Central memory CD8-positive, alpha-beta T cell (primary cell): Measurements from ENCODE around the gene ERICH2.
"Not testable (repeated sequence)": the region's sequence is repeated elsewhere in the genome, so short reads cannot be mapped to it uniquely, and the experiment has no call there.

Source experiments
- ATAC-seq: fragments of 150-1000 bp; cut with Tn5 transposase; replicated peaks from 2 replicates; pipeline ENCODE4 v1.10.0; 2022; ENCODE audit warnings: mild to moderate bottlenecking, moderate FRiP score, moderate number of reproducible peaks; ENCODE audit not compliant: poor library complexity, severe bottlenecking; ENCODE audit errors: extremely low read depth
- DNase-seq, 2 donors: peaks; one replicate each; pipeline ENCODE4 v3.0.0; 2021; ENCODE audit warnings: low spot score in 2 of 2
- H3K27ac Mint-ChIP-seq: one replicate; pipeline ENCODE4 v1.8.0; 2022; ENCODE audit warnings: low read depth, mild to moderate bottlenecking, moderate library complexity, mixed read lengths
- H3K27me3 Mint-ChIP-seq: one replicate; pipeline ENCODE4 v1.8.0; 2022; ENCODE audit warnings: mixed read lengths
- H3K36me3 Mint-ChIP-seq: one replicate; pipeline ENCODE4 v1.8.0; 2022; ENCODE audit warnings: mild to moderate bottlenecking, moderate library complexity, mixed read lengths; ENCODE audit not compliant: insufficient read depth
- H3K4me1 Mint-ChIP-seq: one replicate; pipeline ENCODE4 v1.8.0; 2022; ENCODE audit warnings: mixed read lengths
- H3K4me3 Mint-ChIP-seq: one replicate; pipeline ENCODE4 v1.8.0; 2022; ENCODE audit warnings: mild to moderate bottlenecking, moderate library complexity, mixed read lengths
- H3K9me3 Mint-ChIP-seq: one replicate; pipeline ENCODE4 v1.8.0; 2022; ENCODE audit warnings: mixed read lengths

The ERICH2 gene

GRCh38 chr2:170742896-170743529 is 27.2 kb upstream of the ERICH2 start:
- DNase-seq, result no peak
- ATAC-seq, result no peak
- H3K27me3 Mint-ChIP-seq, result peaks cover 45% of the 10 kb centered on the region
- H3K36me3 Mint-ChIP-seq, result no peaks in the 10 kb centered on the region
- H3K9me3 Mint-ChIP-seq, result no peaks in the 10 kb centered on the region
- H3K4me3 Mint-ChIP-seq, result no peak overlapping the region
- no peaks in the 10 kb centered on the region for H3K4me1 Mint-ChIP-seq
- H3K27ac Mint-ChIP-seq, result no peak overlapping the region

GRCh38 chr2:170743530-170744239 is 26.5 kb upstream of the ERICH2 start:
- H3K4me3 Mint-ChIP-seq, result no peak overlapping the region
- no peak for DNase-seq
- H3K9me3 Mint-ChIP-seq, result no peaks in the 10 kb centered on the region
- no peaks in the 10 kb centered on the region for H3K4me1 Mint-ChIP-seq
- no peaks in the 10 kb centered on the region for H3K36me3 Mint-ChIP-seq
- no peak overlapping the region for H3K27ac Mint-ChIP-seq
- peaks cover 48% of the 10 kb centered on the region for H3K27me3 Mint-ChIP-seq
- no peak for ATAC-seq

- Mint-ChIP-seq H3K4me3 (no peak overlapping the region), H3K4me1 (no peaks in the 10 kb centered on the region), H3K9me3 (no peaks in the 10 kb centered on the region), H3K36me3 (no peaks in the 10 kb centered on the region), H3K27ac (no peak overlapping the region), H3K27me3 (peaks cover 48% of the 10 kb centered on the region)
- DNase-seq (no peak), ATAC-seq (no peak)
Measured at GRCh38 chr2:170744248-170745002, 25.8 kb upstream of the ERICH2 start.

GRCh38 chr2:170745305-170745704 is 24.9 kb upstream of the ERICH2 start:
- peaks cover 50% of the 10 kb centered on the region for H3K27me3 Mint-ChIP-seq
- H3K27ac Mint-ChIP-seq, result no peak overlapping the region
- ATAC-seq, result no peak
- no peaks in the 10 kb centered on the region for H3K4me1 Mint-ChIP-seq
- no peaks in the 10 kb centered on the region for H3K9me3 Mint-ChIP-seq
- no peak overlapping the region for H3K4me3 Mint-ChIP-seq
- no peaks in the 10 kb centered on the region for H3K36me3 Mint-ChIP-seq
- no peak for DNase-seq

- peaks cover 71% of the 10 kb centered on the region for H3K27me3 Mint-ChIP-seq
Measured at GRCh38 chr2:170747921-170748320, 22.3 kb upstream of the ERICH2 start.

GRCh38 chr2:170751555-170751954 is 18.6 kb upstream of the ERICH2 start:
- peaks cover 69% of the 10 kb centered on the region for H3K27me3 Mint-ChIP-seq
- ATAC-seq, H3K27ac Mint-ChIP-seq, H3K4me1 Mint-ChIP-seq, H3K36me3 Mint-ChIP-seq, DNase-seq, H3K9me3 Mint-ChIP-seq, H3K4me3 Mint-ChIP-seq: not testable (repeated sequence)

More at GRCh38 chr2:170747921-170748320, 22.3 kb upstream of the ERICH2 start:
- H3K27ac Mint-ChIP-seq, result peak overlapping the region; percentile 32
- no peak overlapping the region for H3K4me3 Mint-ChIP-seq
- H3K36me3 Mint-ChIP-seq, result no peaks in the 10 kb centered on the region
- no peaks in the 10 kb centered on the region for H3K4me1 Mint-ChIP-seq
- H3K9me3 Mint-ChIP-seq, result no peaks in the 10 kb centered on the region
- ATAC-seq, result no peak
- no peak for DNase-seq

GRCh38 chr2:170761572-170761971 is 8.6 kb upstream of the ERICH2 start:
- Mint-ChIP-seq H3K27me3 (no peaks in the 10 kb centered on the region), H3K4me3 (no peak overlapping the region), H3K9me3 (no peaks in the 10 kb centered on the region), H3K4me1 (no peaks in the 10 kb centered on the region), H3K27ac (no peak overlapping the region), H3K36me3 (peaks cover 3% of the 10 kb centered on the region)
- ATAC-seq (no peak), DNase-seq (no peak)

- no peaks in the 10 kb centered on the region for H3K9me3 Mint-ChIP-seq
- no peaks in the 10 kb centered on the region for H3K4me1 Mint-ChIP-seq
Measured at GRCh38 chr2:170762760-170763159, 7.4 kb upstream of the ERICH2 start.

GRCh38 chr2:170763232-170763631 is 6.9 kb upstream of the ERICH2 start:
- H3K27ac Mint-ChIP-seq, result no peak overlapping the region
- no peaks in the 10 kb centered on the region for H3K9me3 Mint-ChIP-seq
- H3K4me1 Mint-ChIP-seq, result no peaks in the 10 kb centered on the region
- no peak overlapping the region for H3K4me3 Mint-ChIP-seq
- no peak for ATAC-seq
- H3K27me3 Mint-ChIP-seq, result no peaks in the 10 kb centered on the region
- H3K36me3 Mint-ChIP-seq, result peaks cover 5% of the 10 kb centered on the region
- no peak for DNase-seq

More at GRCh38 chr2:170762760-170763159, 7.4 kb upstream of the ERICH2 start:
- H3K4me3 Mint-ChIP-seq, result no peak overlapping the region
- ATAC-seq, result no peak
- peaks cover 3% of the 10 kb centered on the region for H3K36me3 Mint-ChIP-seq
- DNase-seq, result no peak
- no peaks in the 10 kb centered on the region for H3K27me3 Mint-ChIP-seq
- H3K27ac Mint-ChIP-seq, result no peak overlapping the region

GRCh38 chr2:170764880-170765261 is 5.3 kb upstream of the ERICH2 start:
- ATAC-seq, result no peak
- Mint-ChIP-seq H3K27ac (no peak overlapping the region), H3K9me3 (no peaks in the 10 kb centered on the region), H3K36me3 (peaks cover 5% of the 10 kb centered on the region), H3K4me3 (no peak overlapping the region), H3K4me1 (peaks cover under 1% of the 10 kb centered on the region), H3K27me3 (no peaks in the 10 kb centered on the region)
- DNase-seq, result no peak

GRCh38 chr2:170766693-170767092 is 3.5 kb upstream of the ERICH2 start:
- peaks cover 14% of the 10 kb centered on the region for H3K4me1 Mint-ChIP-seq
- no peak for ATAC-seq
- peaks cover 14% of the 10 kb centered on the region for H3K36me3 Mint-ChIP-seq
- H3K27me3 Mint-ChIP-seq, result no peaks in the 10 kb centered on the region
- no peak overlapping the region for H3K27ac Mint-ChIP-seq
- H3K4me3 Mint-ChIP-seq, result no peak overlapping the region
- H3K9me3 Mint-ChIP-seq, result no peaks in the 10 kb centered on the region
- no peak for DNase-seq

GRCh38 chr2:170770606-170771420 is 635 bp downstream of the ERICH2 start:
- Mint-ChIP-seq H3K9me3 (no peaks in the 10 kb centered on the region), H3K4me1 (peaks cover 14% of the 10 kb centered on the region), H3K36me3 (peaks cover 11% of the 10 kb centered on the region), H3K4me3 (peak overlapping the region; percentile 81), H3K27ac (peak overlapping the region; percentile 70), H3K27me3 (peaks cover 12% of the 10 kb centered on the region)
- DNase-seq, result peak; percentile 25 to 35
- ATAC-seq, result peak; percentile 79
